ENCODE results near the gene SLCO6A1. TPM values are rescaled to one million over a fixed set of nuclear protein-coding genes. Genes with fewer than 3 reads are reported as not detected.

The SLCO6A1 gene
- total RNA-seq, 1 experiment from 2014 or later, result not detected

- Mint-ChIP-seq H3K4me1 (ENCODE audit: insufficient read depth, unreplicated experiment) (no peaks in the 10 kb centered on the region), H3K4me3 (ENCODE audit: unreplicated experiment) (no peak overlapping the region), H3K27me3 (ENCODE audit: insufficient read depth, unreplicated experiment) (no peaks in the 10 kb centered on the region), H3K36me3 (ENCODE audit: insufficient read depth, unreplicated experiment) (no peaks in the 10 kb centered on the region), H3K27ac (ENCODE audit: low read depth, unreplicated experiment) (no peak overlapping the region), H3K9me3 (ENCODE audit: unreplicated experiment) (peaks cover 9% of the 10 kb centered on the region)
- ChIA-PET CTCF (interaction anchor here (0.7 kb wide), 1 partner anchor 654 kb away, joined by 4 read pairs; no protein-coding TSS in a partner anchor), POLR2A (no interaction called here)
- BruUV-seq (replicated peaks), result no TSS peak
- no peak for DNase-seq (ENCODE audit: unreplicated experiment)
- no peak for TF ChIP-seq CTCF (IDR thresholded peaks at IDR 0.05; ENCODE audit: unreplicated experiment)
- intact Hi-C loops (cut with micrococcal nuclease), result no loop called here
These were observed 113.4 kb downstream of the SLCO6A1 start for GRCh38 chr5:102385365-102385764.

- Mint-ChIP-seq H3K9me3 (ENCODE audit: unreplicated experiment) (peaks cover 9% of the 10 kb centered on the region), H3K36me3 (ENCODE audit: insufficient read depth, unreplicated experiment) (no peaks in the 10 kb centered on the region), H3K27me3 (ENCODE audit: insufficient read depth, unreplicated experiment) (no peaks in the 10 kb centered on the region), H3K4me3 (ENCODE audit: unreplicated experiment) (no peak overlapping the region), H3K27ac (ENCODE audit: low read depth, unreplicated experiment) (no peak overlapping the region), H3K4me1 (ENCODE audit: insufficient read depth, unreplicated experiment) (peaks cover 7% of the 10 kb centered on the region)
- DNase-seq (ENCODE audit: unreplicated experiment), result no peak
- BruUV-seq (replicated peaks), result no TSS peak
- POLR2A ChIA-PET, result no interaction called here
- TF ChIP-seq CTCF (IDR thresholded peaks at IDR 0.05; ENCODE audit: unreplicated experiment), result no peak
- CTCF ChIA-PET, result no interaction called here
- intact Hi-C loops (cut with micrococcal nuclease), result no loop called here
These were observed 118.6 kb downstream of the SLCO6A1 start for GRCh38 chr5:102380174-102380573.

GRCh38 chr5:102375876-102376275 is 122.9 kb downstream of the SLCO6A1 start:
- no peak for DNase-seq (ENCODE audit: unreplicated experiment)
- TF ChIP-seq CTCF (IDR thresholded peaks at IDR 0.05; ENCODE audit: unreplicated experiment), result no peak
- intact Hi-C loops (cut with micrococcal nuclease), result no loop called here
- ChIA-PET CTCF (no interaction called here), POLR2A (no interaction called here)
- Mint-ChIP-seq H3K4me3 (ENCODE audit: unreplicated experiment) (no peak overlapping the region), H3K27me3 (ENCODE audit: insufficient read depth, unreplicated experiment) (no peaks in the 10 kb centered on the region), H3K27ac (ENCODE audit: low read depth, unreplicated experiment) (no peak overlapping the region), H3K4me1 (ENCODE audit: insufficient read depth, unreplicated experiment) (peaks cover 7% of the 10 kb centered on the region), H3K36me3 (ENCODE audit: insufficient read depth, unreplicated experiment) (no peaks in the 10 kb centered on the region), H3K9me3 (ENCODE audit: unreplicated experiment) (no peaks in the 10 kb centered on the region)
- no TSS peak for BruUV-seq (replicated peaks)

- no peaks in the 10 kb centered on the region for H3K9me3 Mint-ChIP-seq (ENCODE audit: unreplicated experiment)
- TF ChIP-seq CTCF (IDR thresholded peaks at IDR 0.05; ENCODE audit: unreplicated experiment), result no peak
- CTCF ChIA-PET, result no interaction called here
- H3K27ac Mint-ChIP-seq (ENCODE audit: low read depth, unreplicated experiment), result no peak overlapping the region
- H3K4me3 Mint-ChIP-seq (ENCODE audit: unreplicated experiment), result no peak overlapping the region
- peaks cover 7% of the 10 kb centered on the region for H3K4me1 Mint-ChIP-seq (ENCODE audit: insufficient read depth, unreplicated experiment)
- peak; percentile 7 for DNase-seq (ENCODE audit: unreplicated experiment)
- POLR2A ChIA-PET, result no interaction called here
- H3K36me3 Mint-ChIP-seq (ENCODE audit: insufficient read depth, unreplicated experiment), result no peaks in the 10 kb centered on the region
- no TSS peak for BruUV-seq (replicated peaks)
- no peaks in the 10 kb centered on the region for H3K27me3 Mint-ChIP-seq (ENCODE audit: insufficient read depth, unreplicated experiment)
- intact Hi-C loops (cut with micrococcal nuclease), result no loop called here
These were observed 123.5 kb downstream of the SLCO6A1 start for GRCh38 chr5:102375272-102375671.
